Endothelial cell of umbilical vein (primary cell): ENCODE data around the gene CNTN1. TPM values are rescaled to one million over a fixed set of nuclear protein-coding genes. Genes with fewer than 3 reads are reported as not detected.

Experiments
- BruUV-seq: library from RNA; stranded (reverse); fragments of 400-500 nt; replicated peaks from 2 replicates; lab custom pipeline; 2021; lab: Mats Ljungman, UMichigan
- CTCF ChIA-PET: fragments of 300-600, 350-600 bp; sonication (Branson Sonifier 250); formaldehyde crosslinking; loops from one replicate; lab custom pipeline; 2021; ENCODE audit warnings: antibody characterized with exemption, inconsistent platforms; lab: Charles Lee
- POLR2A ChIA-PET: fragments of 300-600, 350-600 bp; sonication (Branson Sonifier 250); formaldehyde crosslinking; loops from one replicate; lab custom pipeline; 2021; ENCODE audit warnings: antibody characterized with exemption, inconsistent platforms; lab: Charles Lee
- DNase-seq: peaks from one replicate; pipeline ENCODE4 v3.0.0-alpha.2; 2011; ENCODE audit warnings: low read depth, low spot score
- FAIRE-seq: peaks from 2 replicates; lab custom pipeline; 2011; peaks lifted over from hg19 to GRCh38; lab: Jason Lieb, UNC
- H2AFZ ChIP-seq: 2 replicates; pipeline ENCODE4 v1.6.0; 2012; ENCODE audit warnings: low read depth, low read length, control low read depth, inconsistent platforms
- H3K27ac ChIP-seq: 2 replicates; pipeline ENCODE4 v1.5.1; 2011; ENCODE audit warnings: low read depth, mild to moderate bottlenecking, control low read depth, low read length, moderate library complexity; ENCODE audit not compliant: insufficient read depth
- H3K27me3 ChIP-seq, 2 experiments: 2 replicates each; pipeline versions ENCODE4 v1.6.0 to v1.6.1; 2011; ENCODE audit warnings: low read length in 2 of 2, mixed read lengths in 1 of 2; ENCODE audit not compliant: control insufficient read depth in 2 of 2, insufficient read depth in 2 of 2
- H3K36me3 ChIP-seq, 2 experiments: 2 replicates in 1 of 2; 3 replicates in 1 of 2; pipeline ENCODE4 v1.5.1; 2011; ENCODE audit warnings: low read length in 2 of 2, mild to moderate bottlenecking in 1 of 2, moderate library complexity in 1 of 2; ENCODE audit not compliant: control insufficient read depth in 2 of 2, insufficient read depth in 2 of 2; ENCODE audit errors: extremely low read depth in 1 of 2
- H3K4me1 ChIP-seq: 3 replicates; pipeline ENCODE4 v1.5.1; 2011; ENCODE audit warnings: mild to moderate bottlenecking, low read length; ENCODE audit not compliant: control insufficient read depth, insufficient read depth; ENCODE audit errors: extremely low read depth
- H3K4me2 ChIP-seq: 2 replicates; pipeline ENCODE4 v1.6.1; 2011; ENCODE audit warnings: low read length, control low read depth, mixed read lengths; ENCODE audit not compliant: insufficient read depth
- H3K4me3 ChIP-seq, 3 experiments: fragments of 200-600 bp in 1 of 3; sonication (generic), shearing (Covaris generic) in 1 of 3; replicated peaks in 1 of 3; 2 replicates each; pipeline ENCODE4 v1.5.1; 2011 to 2016; ENCODE audit warnings: control low read depth in 3 of 3, low read length in 3 of 3, mild to moderate bottlenecking in 2 of 3, inconsistent platforms in 1 of 3, low read depth in 1 of 3, moderate library complexity in 1 of 3; ENCODE audit not compliant: insufficient read depth in 1 of 3
- H3K79me2 ChIP-seq: 2 replicates; pipeline ENCODE4 v1.6.0; 2012; ENCODE audit warnings: low read length, inconsistent platforms; ENCODE audit not compliant: control insufficient read depth, insufficient read depth
- H3K9ac ChIP-seq: replicated peaks from 2 replicates; pipeline ENCODE3; 2011; ENCODE audit warnings: low read length, control low read depth; ENCODE audit not compliant: insufficient read depth; ENCODE audit errors: extremely low read depth
- H3K9me1 ChIP-seq: replicated peaks from 3 replicates; pipeline ENCODE4 v1.6.0; 2011; ENCODE audit warnings: mild to moderate bottlenecking, low read length; ENCODE audit not compliant: control insufficient read depth, insufficient read depth; ENCODE audit errors: extremely low read depth
- H3K9me3 ChIP-seq: replicated peaks from 2 replicates; pipeline ENCODE4 v1.5.1; 2012; ENCODE audit warnings: low read length, inconsistent platforms; ENCODE audit not compliant: control insufficient read depth, insufficient read depth
- H4K20me1 ChIP-seq: replicated peaks from 2 replicates; pipeline ENCODE3; 2011; ENCODE audit warnings: mild to moderate bottlenecking, low read length; ENCODE audit not compliant: control insufficient read depth, insufficient read depth; ENCODE audit errors: extremely low read depth
- EZH2 ChIP-seq: IDR thresholded peaks from 2 replicates; pipeline ENCODE4 v1.6.1; 2012; ENCODE audit warnings: borderline replicate concordance, low read depth, mild to moderate bottlenecking, moderate library complexity, low read length, inconsistent platforms; ENCODE audit not compliant: severe bottlenecking
- FOS ChIP-seq: IDR thresholded peaks from 2 replicates; pipeline ENCODE4 v1.6.1; 2011; ENCODE audit warnings: mild to moderate bottlenecking, low read length, moderate library complexity, borderline replicate concordance; ENCODE audit not compliant: insufficient read depth
- GATA2 ChIP-seq: IDR thresholded peaks from 2 replicates; pipeline ENCODE4 v1.7.0; 2011; ENCODE audit warnings: low read depth, mild to moderate bottlenecking, moderate library complexity, mixed read lengths, low read length; ENCODE audit not compliant: insufficient read length, insufficient read depth
- JUN ChIP-seq: IDR thresholded peaks from 2 replicates; pipeline ENCODE4 v1.6.1; 2011; ENCODE audit warnings: borderline replicate concordance, low read depth; ENCODE audit not compliant: insufficient read length, insufficient read depth
- MYC ChIP-seq: IDR thresholded peaks from one replicate; pipeline ENCODE4 v1.6.1; 2011; ENCODE audit warnings: mild to moderate bottlenecking, low read depth, low read length
- POLR2A ChIP-seq: IDR thresholded peaks from 2 replicates; pipeline ENCODE4 v1.6.1; 2012; ENCODE audit warnings: low read depth, mild to moderate bottlenecking, control low read depth, low read length
- POLR2AphosphoS5 ChIP-seq: IDR thresholded peaks from 2 replicates; pipeline ENCODE4 v1.6.1; 2012; ENCODE audit warnings: low read depth, mild to moderate bottlenecking, control low read depth, low read length, moderate library complexity; ENCODE audit not compliant: insufficient read depth
- dilution Hi-C: fragments of 300-500 bp; cut with MboI; formaldehyde crosslinking; loops from one replicate; pipeline ENCODE4 v1.15.0; 2019; ENCODE audit warnings: low sequenced_read_pairs; ENCODE audit not compliant: extremely low pct_ligation_motif_present
- intact Hi-C: fragments of 100-400 bp; cut with micrococcal nuclease; formaldehyde crosslinking; loops from one replicate; pipeline ENCODE4 v1.10.0; 2022
- polyA plus RNA-seq, 4 experiments: library from polyadenylated mRNA; depleted of rRNA in 3 of 4; stranded (reverse) in 3 of 4; unstranded in 1 of 4; fragments of >200 nt; gene quantifications; 2 replicates each; pipeline versions ENCODE4 v1.2.1 to v1.2.3, GENCODE V29; 2011 to 2012; ENCODE audit warnings: missing spikeins in 1 of 4
- total RNA-seq: library from RNA; stranded (reverse); gene quantifications from 2 replicates; pipeline ENCODE4 v1.2.3, GENCODE V29; 2021
- TF ChIP-seq, protein P1 (sequence below), 2 donors: IDR thresholded peaks; 1 replicate in 1 of 2; 2 replicates in 1 of 2; pipeline ENCODE4 v1.5.1; 2011; ENCODE audit warnings: low read length in 2 of 2, mild to moderate bottlenecking in 2 of 2, moderate library complexity in 2 of 2, control low read depth in 1 of 2, inconsistent platforms in 1 of 2, low read depth in 1 of 2; ENCODE audit not compliant: insufficient read depth in 1 of 2; ENCODE audit errors: extremely low read depth in 1 of 2
- TF ChIP-seq, protein P2 (sequence below): IDR thresholded peaks from 2 replicates; pipeline ENCODE4 v1.6.1; 2011; ENCODE audit not compliant: insufficient read depth, insufficient read length

The CNTN1 gene
- total and polyA plus RNA-seq, 2 donors (not counting 3 experiments of a cell fraction or from before 2014, with no cell fraction given), result 0.07 TPM; not detected in 1

DNA sequence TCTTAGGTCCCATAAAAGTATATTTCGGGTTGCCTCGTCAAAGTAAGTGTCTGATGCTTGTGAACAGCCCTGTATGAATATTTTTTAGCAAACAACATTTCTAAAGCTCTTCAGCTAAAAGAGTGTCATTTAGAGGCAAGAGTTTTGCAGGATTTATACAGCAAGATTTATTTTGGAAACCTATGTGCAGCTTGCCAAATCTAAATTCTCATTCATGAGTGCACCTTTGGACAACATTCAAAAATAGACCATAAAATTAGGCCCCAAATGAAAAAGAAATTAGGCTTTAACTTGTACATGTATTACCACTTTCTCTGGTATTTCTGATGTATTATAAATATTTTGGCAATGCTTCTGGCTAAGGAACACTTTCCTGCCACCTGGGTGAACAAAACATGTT, 271.5 kb downstream of the CNTN1 start:
- CTCF ChIA-PET, result interaction anchor here (0.8 to 1.3 kb wide), 3 partner anchors 11 to 326 kb away, joined by 3 to 5 read pairs (median 4); no protein-coding TSS in a partner anchor
- H3K79me2 ChIP-seq, result no peaks in the 10 kb centered on the region
- H3K9me3 ChIP-seq, result no peaks in the 10 kb centered on the region
- no peak for FAIRE-seq
- no peaks in the 10 kb centered on the region for H4K20me1 ChIP-seq
- no peak overlapping the region for H3K27ac ChIP-seq
- no peaks in the 10 kb centered on the region for H3K27me3 ChIP-seq
- no peak overlapping the region for H3K4me3 ChIP-seq
- intact Hi-C loops (no loop called here), dilution Hi-C loops (no loop called here)
- no peak overlapping the region for H3K9ac ChIP-seq
- H3K4me1 ChIP-seq, result no peaks in the 10 kb centered on the region
- no peak overlapping the region for H3K4me2 ChIP-seq
- BruUV-seq, result no TSS peak
- H2AFZ ChIP-seq, result no peak overlapping the region
- no peak for DNase-seq
- H3K36me3 ChIP-seq, result no peaks in the 10 kb centered on the region
- POLR2A ChIA-PET, result no interaction called here
- no peaks in the 10 kb centered on the region for H3K9me1 ChIP-seq
- TF ChIP-seq JUN, result no peak
- TF ChIP-seq POLR2AphosphoS5, result no peak
- no peak for TF ChIP-seq FOS
- TF ChIP-seq EZH2, result no peak
- TF ChIP-seq, protein P1, sequence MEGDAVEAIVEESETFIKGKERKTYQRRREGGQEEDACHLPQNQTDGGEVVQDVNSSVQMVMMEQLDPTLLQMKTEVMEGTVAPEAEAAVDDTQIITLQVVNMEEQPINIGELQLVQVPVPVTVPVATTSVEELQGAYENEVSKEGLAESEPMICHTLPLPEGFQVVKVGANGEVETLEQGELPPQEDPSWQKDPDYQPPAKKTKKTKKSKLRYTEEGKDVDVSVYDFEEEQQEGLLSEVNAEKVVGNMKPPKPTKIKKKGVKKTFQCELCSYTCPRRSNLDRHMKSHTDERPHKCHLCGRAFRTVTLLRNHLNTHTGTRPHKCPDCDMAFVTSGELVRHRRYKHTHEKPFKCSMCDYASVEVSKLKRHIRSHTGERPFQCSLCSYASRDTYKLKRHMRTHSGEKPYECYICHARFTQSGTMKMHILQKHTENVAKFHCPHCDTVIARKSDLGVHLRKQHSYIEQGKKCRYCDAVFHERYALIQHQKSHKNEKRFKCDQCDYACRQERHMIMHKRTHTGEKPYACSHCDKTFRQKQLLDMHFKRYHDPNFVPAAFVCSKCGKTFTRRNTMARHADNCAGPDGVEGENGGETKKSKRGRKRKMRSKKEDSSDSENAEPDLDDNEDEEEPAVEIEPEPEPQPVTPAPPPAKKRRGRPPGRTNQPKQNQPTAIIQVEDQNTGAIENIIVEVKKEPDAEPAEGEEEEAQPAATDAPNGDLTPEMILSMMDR (IDR thresholded peaks at IDR 0.05; ENCODE audit: extremely low read depth in 1 of 2, insufficient read depth in 1 of 2, low read depth in 1 of 2, low read length in 2 of 2), result no peak
- TF ChIP-seq, protein P2, sequence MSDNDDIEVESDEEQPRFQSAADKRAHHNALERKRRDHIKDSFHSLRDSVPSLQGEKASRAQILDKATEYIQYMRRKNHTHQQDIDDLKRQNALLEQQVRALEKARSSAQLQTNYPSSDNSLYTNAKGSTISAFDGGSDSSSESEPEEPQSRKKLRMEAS, result no peak
- TF ChIP-seq MYC, result no peak
- no peak for TF ChIP-seq POLR2A
- TF ChIP-seq GATA2, result no peak
